GM18858 (cell line): ENCODE results near the gene GRWD1.
"Not testable (repeated sequence)": the region's sequence is repeated elsewhere in the genome, so short reads cannot be mapped to it uniquely, and the experiment has no call there.

Source experiments
- ATAC-seq: cut with Tn5 transposase; IDR thresholded peaks from one replicate; pipeline ENCODE4 v1.9.1; 2021; ENCODE audit not compliant: unreplicated experiment

Gene GRWD1

GRCh38 chr19:48477698-48478338, 32.0 kb downstream of the GRWD1 start:
- no peak for ATAC-seq

DNA sequence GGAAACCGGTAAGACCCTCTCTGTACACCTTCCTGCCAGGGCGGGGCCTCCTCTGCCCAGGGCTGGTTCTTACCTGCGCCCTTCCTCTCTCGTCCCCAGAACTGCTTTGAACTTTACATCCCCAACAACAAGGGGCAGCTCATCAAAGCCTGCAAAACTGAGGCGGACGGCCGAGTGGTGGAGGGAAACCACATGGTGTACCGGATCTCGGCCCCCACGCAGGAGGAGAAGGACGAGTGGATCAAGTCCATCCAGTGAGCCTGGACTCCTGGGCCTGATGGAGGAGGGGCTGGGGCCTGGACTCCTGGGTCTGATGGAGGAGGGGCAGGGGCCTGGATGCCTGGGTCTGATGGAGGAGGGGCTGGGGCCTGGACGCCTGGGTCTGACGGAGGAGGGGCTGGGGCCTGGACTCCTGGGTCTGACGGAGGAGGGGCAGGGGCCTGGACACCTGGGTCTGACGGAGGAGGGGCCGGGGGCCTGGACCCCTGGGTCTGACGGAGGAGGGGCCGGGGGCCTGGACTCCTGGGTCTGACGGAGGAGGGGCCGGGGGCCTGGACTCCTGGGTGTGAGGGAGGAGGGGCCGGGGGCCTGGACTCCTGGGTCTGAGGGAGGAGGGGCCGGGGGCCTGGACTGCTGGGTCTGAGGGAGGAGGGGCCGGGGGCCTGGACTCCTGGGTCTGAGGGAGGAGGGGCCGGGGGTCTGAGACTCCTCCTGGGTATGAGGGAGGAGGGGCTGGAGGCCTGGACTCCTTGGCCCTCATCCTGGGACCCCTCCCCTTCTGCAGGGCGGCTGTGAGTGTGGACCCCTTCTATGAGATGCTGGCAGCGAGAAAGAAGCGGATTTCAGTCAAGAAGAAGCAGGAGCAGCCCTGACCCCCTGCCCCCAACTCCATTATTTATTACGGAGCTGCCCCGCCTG, 32.8 kb downstream of the GRWD1 start:
- no peak for ATAC-seq

DNA sequence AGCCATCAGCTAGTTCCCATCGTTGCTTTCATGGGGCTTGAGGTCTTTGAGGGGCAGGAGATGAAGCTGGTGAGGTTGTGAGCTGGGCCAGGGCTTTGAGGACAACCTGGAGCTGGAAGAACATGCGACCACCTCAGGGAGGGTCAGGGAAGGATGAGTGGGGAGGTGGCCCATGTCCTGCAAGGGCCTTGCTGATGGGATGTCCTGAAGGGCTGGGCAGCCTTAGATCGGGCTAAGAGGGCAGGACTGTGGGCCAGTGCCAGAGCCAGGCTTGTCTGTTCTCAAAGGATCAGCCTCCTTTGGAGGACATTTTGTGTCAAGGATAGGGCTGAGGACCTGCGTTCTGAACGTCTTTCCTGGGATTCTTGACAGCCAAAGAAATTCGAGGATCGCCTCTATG, 33.9 kb downstream of the GRWD1 start:
- ATAC-seq, result no peak

- no peak for ATAC-seq
Observed at GRCh38 chr19:48480183-48480557, 34.4 kb downstream of the GRWD1 start.

DNA sequence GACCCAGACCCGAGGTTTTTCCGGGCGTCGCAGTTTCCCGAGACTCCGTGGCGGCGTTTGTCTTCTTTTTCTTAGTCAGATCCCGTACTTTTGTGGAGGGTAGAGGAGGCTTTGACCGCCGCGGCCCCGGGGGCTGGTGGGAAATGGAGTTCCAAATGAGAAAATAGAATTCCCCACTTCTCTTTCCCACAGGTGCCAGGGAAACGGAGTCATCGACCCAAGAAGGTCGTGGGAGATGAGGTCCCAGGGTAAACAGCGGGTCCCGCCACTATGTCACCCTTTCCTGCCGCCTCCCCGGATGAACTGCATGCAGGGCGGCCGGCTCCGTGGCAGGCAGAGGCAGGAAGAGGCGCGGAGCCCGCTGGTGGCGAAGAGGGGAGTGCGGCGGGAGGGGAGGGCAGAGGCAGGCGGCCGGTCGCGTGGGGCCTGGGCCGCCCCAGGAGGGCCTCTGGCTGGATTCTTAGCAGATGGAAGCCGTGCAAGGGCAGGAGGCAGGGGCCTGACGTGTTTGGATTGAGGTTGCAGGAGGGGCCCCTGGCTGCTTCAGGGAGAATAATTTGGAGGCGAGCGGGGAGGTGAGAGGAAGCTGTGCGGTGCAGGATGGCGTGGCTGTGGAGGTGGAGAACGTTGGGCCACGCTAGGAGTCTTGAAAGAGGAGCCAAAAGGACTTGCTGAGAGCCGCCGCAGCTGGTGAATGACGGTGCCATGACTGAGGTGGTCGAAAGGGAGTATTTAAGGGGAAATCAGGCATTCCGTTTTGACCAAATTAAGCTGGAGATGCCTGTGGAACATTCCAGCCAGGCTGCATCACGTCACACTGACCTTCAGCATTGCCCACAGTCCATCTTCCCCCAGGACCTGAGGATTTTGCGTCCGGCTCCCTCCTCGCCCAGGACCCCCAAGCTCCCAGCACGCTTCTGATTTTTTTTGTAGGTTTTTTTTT, 35.0 kb downstream of the GRWD1 start:
- ATAC-seq, result no peak

GRCh38 chr19:48481846-48482639, 36.3 kb downstream of the GRWD1 start:
- no peak for ATAC-seq

DNA sequence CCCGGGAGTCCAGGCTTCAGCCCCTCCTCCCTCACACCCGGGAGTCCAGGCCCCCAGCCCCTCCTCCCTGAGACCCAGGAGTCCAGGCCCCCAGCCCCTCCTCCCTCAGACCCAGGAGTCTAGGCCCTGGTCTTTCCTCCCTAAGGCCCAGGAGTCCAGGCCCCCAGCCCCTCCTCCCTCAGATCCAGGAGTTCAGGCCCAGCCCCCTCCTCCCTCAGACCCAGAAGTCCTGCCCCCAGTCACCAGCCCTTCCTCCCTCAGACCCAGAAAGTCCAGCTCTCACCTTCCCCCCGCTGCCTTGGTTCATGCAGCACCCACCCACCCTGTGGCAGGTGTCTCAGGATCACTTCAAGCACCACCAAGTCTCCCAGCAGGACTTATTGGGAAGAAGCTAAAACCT, 37.5 kb downstream of the GRWD1 start:
- no peak for ATAC-seq

GRCh38 chr19:48484247-48484893, 38.6 kb downstream of the GRWD1 start:
- no peak for ATAC-seq

DNA sequence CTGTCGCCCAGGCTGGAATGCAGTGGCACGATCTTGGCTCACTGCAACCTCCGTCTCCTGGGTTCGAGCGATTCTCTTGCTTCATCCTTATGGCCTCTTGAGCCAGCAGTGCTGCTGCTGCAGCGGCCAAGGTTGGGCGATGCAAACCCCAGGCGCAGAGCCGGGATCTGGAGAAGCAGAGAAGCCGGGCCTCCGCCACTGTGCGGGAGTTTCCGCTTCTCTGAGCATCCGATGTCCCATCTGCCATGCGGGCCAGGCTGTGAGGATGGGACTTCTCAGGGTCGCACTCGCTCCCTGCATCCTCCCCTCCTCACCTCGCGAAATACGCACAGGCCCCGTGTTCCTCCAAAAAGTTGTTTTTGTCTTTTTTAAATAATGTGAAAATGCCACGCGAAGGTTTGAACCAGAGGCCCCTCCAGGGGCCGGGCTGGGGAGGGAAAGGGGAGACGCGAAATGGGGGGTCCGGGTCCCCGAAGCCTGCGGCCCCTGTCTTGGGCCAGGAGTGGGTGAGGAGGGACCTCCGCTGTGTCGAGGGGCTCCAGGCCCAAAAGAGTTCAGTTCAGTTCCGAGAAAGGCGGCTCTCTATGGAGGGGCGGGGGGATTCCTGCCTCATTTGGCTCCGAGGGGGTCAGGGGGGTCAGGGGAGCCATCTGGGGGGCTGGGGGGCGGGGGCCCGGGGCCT, 39.3 kb downstream of the GRWD1 start:
- no peak for ATAC-seq

GRCh38 chr19:48486706-48487105, 40.9 kb downstream of the GRWD1 start:
- not testable (repeated sequence) for ATAC-seq

GRCh38 chr19:48487544-48487943, 41.8 kb downstream of the GRWD1 start:
- ATAC-seq, result no peak

DNA sequence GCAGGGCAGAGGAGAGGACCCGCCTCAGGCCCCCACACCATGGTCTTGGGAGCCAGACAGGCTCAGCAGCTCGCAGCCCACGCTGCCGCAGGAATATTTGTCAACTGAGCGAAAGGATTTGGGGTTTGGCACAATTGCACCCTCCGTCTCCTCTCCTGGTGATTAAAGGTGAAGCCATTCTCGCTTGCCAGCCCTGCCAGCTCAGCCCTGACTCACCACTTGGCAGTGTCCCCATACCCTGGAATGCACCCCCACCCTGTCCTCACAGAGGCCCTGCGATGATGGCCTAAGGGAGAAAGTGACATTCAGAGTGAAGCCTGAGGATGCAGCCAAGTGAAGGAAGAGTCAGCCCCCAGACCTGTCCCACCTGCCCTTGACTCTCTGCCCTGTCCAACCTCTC, 42.2 kb downstream of the GRWD1 start:
- no peak for ATAC-seq

GRCh38 chr19:48488478-48488877, 42.7 kb downstream of the GRWD1 start:
- ATAC-seq, result not testable (repeated sequence)

DNA sequence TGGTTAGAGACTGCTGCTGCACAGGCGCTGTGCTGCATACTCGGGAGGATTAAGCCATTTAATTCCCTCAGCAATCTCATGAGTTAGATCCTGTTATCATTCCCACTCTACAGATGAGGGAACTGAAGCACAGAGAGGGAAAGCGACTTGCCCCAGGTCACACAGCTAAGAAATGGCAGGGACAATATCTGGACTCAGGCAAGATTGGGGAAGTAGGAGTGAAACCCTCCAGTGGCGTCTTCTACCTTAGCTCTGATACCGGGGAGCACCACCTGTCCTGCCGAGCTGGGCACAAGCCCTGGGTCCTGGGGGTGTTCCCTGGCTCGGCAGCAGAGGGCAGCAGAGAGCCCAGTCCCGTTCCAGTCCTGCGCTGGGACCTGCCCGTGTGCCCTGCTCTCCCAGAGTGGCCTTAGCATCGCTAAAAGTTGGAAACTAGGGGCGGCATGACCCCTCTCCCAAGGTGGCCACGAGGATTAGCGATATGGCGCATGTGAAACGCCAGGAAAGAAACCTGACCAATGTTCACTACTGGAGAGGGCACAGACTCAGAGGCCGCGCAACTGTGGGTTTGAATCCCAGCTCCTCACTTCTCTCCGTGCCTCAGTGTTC, 43.9 kb downstream of the GRWD1 start:
- ATAC-seq, result no peak

DNA sequence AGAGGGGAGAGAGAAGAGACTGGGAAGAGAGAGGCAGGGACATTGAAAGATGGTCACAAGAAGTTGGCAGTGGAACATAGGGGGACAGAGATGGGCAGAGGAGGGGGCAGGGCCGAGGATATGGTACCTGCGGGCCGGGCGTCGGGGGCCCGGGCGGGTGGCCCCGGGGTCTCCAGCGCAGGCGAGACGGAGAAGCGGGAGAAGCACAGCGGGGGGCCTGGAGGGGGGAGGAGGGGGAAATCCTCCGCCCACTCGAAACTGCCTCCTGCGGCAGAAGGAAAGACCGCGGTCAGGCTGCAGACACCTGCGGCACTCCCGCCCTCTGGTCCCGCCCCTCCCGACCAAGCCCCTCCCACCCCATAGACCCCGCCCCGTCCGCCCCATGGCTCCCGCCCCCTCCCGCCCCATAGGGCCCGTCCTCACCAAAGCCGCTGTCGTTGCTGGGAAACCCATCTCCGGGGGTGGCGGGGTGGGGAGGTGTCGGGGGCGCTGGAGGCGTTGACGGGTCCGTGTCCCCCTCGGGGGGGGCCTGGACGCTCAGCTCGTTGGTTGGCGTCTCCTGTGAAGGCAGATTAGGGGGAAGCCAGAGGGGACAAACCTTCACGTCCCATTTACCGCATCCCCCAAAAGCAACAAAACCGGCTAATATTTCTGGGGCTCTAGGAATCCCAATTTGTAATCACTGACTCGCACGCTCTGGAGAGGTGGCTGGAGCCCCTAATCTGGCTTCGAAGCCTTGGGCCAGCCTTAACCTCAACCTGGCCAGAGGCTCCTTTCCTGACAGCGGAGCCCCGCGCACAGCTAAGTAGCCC, 45.4 kb downstream of the GRWD1 start:
- no peak for ATAC-seq

- ATAC-seq, result no peak
Observed at GRCh38 chr19:48491793-48492123, 46.0 kb downstream of the GRWD1 start.

DNA sequence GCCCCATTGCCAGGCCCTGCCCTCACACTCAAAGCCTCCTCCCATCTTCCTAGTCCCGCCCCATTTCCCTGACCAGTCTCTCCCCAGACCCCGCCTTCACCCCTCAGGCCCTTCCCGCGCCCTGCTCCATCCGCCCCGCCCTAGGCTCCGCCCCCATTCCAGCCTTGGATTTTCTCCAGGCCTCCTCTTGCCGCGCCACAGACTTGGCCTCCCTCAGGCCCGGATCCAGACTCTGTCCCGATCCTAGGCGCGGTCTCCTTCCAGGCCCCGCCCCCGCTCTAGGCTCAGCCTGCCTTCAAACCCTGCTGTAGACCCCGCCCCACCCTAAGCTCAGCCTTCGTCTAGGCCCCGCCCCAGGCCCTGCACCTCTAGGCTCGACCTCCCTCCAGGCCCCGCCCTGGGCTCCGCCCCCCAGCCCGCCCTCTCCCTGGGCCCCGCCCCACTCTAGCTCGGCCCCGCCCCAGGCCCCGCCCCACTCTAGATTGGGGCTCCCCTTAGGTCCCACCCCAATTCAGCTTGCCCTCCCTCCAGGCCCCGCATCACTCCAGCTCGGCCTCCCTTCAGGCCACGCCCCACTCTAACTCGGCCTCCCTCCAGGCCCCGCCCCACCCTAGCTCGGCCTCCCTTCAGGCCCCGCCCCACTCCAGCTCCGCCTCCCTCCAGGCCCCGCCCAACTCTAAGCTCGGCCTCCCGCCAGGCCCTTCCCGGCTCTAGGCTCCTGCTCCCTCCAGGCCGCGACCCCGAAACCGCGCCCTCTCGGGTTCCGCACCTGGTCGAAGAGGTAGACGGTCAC, 47.3 kb downstream of the GRWD1 start:
- no peak for ATAC-seq
